Lower lobe of right lung (tissue), 2 donors: ENCODE results near the gene UCHL1. TPM values are rescaled to one million over a fixed set of nuclear protein-coding genes. Genes with fewer than 3 reads are reported as not detected.

ENCODE experiments used
- ATAC-seq, 2 donors: fragments of 200-7000 bp; cut with Tn5 transposase; one replicate each; pipeline ENCODE4 v1.9.1; 2020 to 2022; ENCODE audit warnings: mild to moderate bottlenecking in 2 of 2, moderate library complexity in 2 of 2
- DNase-seq: peaks from one replicate; pipeline ENCODE4 v3.0.0-alpha.2; 2020
- H3K27ac ChIP-seq: fragments of 200-600 bp; one replicate; pipeline ENCODE4 v1.8.0; 2022
- H3K27me3 ChIP-seq: fragments of 200-600 bp; one replicate; pipeline ENCODE4 v1.8.0; 2022; ENCODE audit warnings: low read depth
- H3K36me3 ChIP-seq: fragments of 200-600 bp; one replicate; pipeline ENCODE4 v1.8.0; 2022; ENCODE audit warnings: mild to moderate bottlenecking
- H3K4me1 ChIP-seq: fragments of 200-600 bp; one replicate; pipeline ENCODE4 v1.8.0; 2022
- H3K4me3 ChIP-seq: fragments of 200-600 bp; one replicate; pipeline ENCODE4 v1.8.0; 2022; ENCODE audit warnings: mild to moderate bottlenecking
- H3K9me3 ChIP-seq: fragments of 200-600 bp; one replicate; pipeline ENCODE4 v1.8.0; 2022
- CTCF ChIP-seq: fragments of 200-600 bp; IDR thresholded peaks from one replicate; pipeline ENCODE4 v1.8.0; 2022; ENCODE audit warnings: antibody characterized with exemption, mild to moderate bottlenecking
- intact Hi-C: fragments of 100-400 bp; cut with DNase I; formaldehyde crosslinking; loops from one replicate; pipeline ENCODE4 v1.11.0; 2022
- long read RNA-seq: library from polyadenylated mRNA; unstranded; transcript quantifications from one replicate; pipeline ENCODE4 v2.0.0, GENCODE V29; 2021
- total RNA-seq: library from RNA; stranded (reverse); fragmentation: NEBNext Ultra II Directional; extraction: Animal tissue kit (Norgen Biotek cat#: 25700); gene quantifications from one replicate; pipeline ENCODE4 v1.2.1, GENCODE V29; 2021
- donor health status: DM: no; HTN: yes; CAD: no; lungs with severe emphysema.

Gene UCHL1
- 8.4 TPM for total RNA-seq
- long read RNA-seq, partial matches to known transcripts = 0 of 4 reads
- long read RNA-seq, other reads (novel, unspliced or antisense) = 1 of 4 reads

- Histone ChIP-seq H3K4me1 (peaks cover 16% of the 10 kb centered on the region), H3K27ac (no peak within 1 kb of the TSS), H3K9me3 (no peaks in the 10 kb centered on the region), H3K4me3 (peak within 1 kb of the TSS; percentile 56), H3K36me3 (no peaks in the 10 kb centered on the region), H3K27me3 (peaks cover 45% of the 10 kb centered on the region)
- intact Hi-C loops = no loop called here
- peak; percentile 45 to 52 for ATAC-seq
- no peak for DNase-seq
- TF ChIP-seq CTCF = no peak
These were observed at the start of gene UCHL1 for GRCh38 chr4:41256740-41257256. TSS of gene UCHL1 (plus strand) at chr4:41256928. CDS start at chr4:41256977, 49 bp downstream.

DNA sequence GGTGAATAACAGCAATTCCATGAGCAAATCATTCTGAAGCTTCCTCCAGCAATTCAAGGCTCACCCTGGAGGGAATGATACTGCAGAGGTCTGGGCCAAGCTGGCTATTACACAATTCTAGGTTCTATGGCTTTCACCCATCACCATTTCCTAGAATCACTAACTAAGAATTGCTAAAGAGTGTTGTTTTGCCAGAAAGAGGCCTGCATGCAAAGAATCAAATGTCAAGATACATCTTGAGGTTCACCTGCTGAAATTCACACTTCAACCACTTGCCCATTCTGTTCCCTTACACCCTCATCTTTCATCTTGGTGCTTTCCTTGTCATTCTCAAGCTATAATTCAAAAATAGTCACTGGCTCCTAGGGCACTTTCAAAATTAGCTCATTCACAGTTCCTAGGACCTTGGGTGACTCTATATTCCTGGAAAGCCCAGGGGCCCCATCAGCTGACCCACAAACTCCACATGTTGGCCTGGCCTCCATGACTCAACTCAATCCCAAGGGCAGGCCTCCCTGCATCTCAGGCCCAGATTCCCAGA is 49.4 kb upstream of the UCHL1 start:
- ATAC-seq (no peak), DNase-seq (no peak)
- H3K36me3 ChIP-seq = no peaks in the 10 kb centered on the region
- no peak overlapping the region for H3K4me3 ChIP-seq
- TF ChIP-seq CTCF = no peak
- H3K27ac ChIP-seq = no peak overlapping the region
- H3K4me1 ChIP-seq = peaks cover 43% of the 10 kb centered on the region
- intact Hi-C loops = no loop called here
- H3K27me3 ChIP-seq = no peaks in the 10 kb centered on the region
- no peaks in the 10 kb centered on the region for H3K9me3 ChIP-seq

DNA sequence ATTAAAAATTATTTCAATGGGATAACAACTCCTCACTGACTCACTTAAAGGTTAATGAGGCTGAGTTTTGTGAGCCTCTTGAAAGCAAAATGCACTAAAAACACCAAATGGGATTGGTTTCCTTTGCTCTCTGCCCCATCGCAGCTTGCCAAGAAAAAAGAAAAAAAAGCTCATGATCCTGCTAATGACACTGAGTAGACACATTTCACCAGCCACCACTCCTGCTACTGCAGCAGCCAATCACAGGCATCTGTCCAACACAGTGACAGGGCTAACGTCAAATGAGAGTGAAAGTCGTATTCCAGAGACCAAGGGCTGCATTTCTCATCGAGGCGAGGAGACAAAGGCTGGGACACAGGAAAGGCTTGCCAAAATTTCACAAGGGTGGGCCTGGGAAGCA is 47.5 kb upstream of the UCHL1 start:
- Histone ChIP-seq H3K9me3 (no peaks in the 10 kb centered on the region), H3K4me3 (no peak overlapping the region), H3K36me3 (no peaks in the 10 kb centered on the region), H3K27ac (no peak overlapping the region), H3K4me1 (peaks cover 36% of the 10 kb centered on the region), H3K27me3 (no peaks in the 10 kb centered on the region)
- DNase-seq (no peak), ATAC-seq (peak in 1 of 2 donors; percentile 47)
- intact Hi-C loops = no loop called here
- TF ChIP-seq CTCF = no peak

GRCh38 chr4:41209901-41210300 is 46.8 kb upstream of the UCHL1 start:
- no peak for ATAC-seq
- no peak overlapping the region for H3K27ac ChIP-seq

DNA sequence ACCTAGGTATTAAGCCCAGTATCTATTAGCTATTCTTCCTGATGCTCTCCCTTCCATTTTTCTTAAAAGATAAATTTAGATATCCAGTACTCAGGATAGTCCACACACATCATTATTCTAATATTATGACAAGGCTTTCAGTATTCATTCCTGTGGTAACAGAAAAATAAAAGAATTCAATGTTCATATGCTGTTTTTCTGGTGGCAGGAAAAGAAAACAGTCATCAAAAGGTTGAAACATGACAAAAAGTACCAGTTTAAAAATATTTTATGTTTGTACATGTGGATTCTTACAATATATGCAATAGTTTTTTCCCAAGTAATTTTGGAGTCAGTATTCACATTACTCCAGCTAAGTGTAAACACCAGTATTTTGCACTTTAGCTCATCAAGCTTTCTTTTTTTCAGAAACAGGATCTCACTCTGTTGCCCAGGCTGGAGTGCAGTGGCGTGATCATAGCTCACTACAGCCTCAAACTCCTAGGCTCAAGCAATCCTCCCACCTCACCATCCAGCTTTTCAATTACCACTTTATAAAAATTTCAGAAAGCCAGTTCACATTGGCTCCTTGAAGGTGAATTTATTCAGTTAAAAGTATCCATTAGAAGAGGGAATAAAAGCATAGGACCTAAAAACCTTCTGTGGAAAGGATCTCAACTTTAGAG is 44.6 kb upstream of the UCHL1 start:
- DNase-seq (no peak), ATAC-seq (no peak)
- peak overlapping the region; percentile 82 for H3K4me3 ChIP-seq
- no peaks in the 10 kb centered on the region for H3K36me3 ChIP-seq
- H3K9me3 ChIP-seq = no peaks in the 10 kb centered on the region
- no peak for TF ChIP-seq CTCF
- H3K27ac ChIP-seq = no peak overlapping the region
- intact Hi-C loops = loop anchor here (10.0 kb wide), 1 partner anchor 287 kb away; no protein-coding TSS in a partner anchor
- H3K27me3 ChIP-seq = no peaks in the 10 kb centered on the region
- peaks cover 31% of the 10 kb centered on the region for H3K4me1 ChIP-seq

More at GRCh38 chr4:41209901-41210300, 46.8 kb upstream of the UCHL1 start:
- H3K27me3 ChIP-seq = no peaks in the 10 kb centered on the region
- H3K4me1 ChIP-seq = peaks cover 32% of the 10 kb centered on the region
- no peak for DNase-seq
- H3K36me3 ChIP-seq = no peaks in the 10 kb centered on the region
- H3K4me3 ChIP-seq = no peak overlapping the region
- no peaks in the 10 kb centered on the region for H3K9me3 ChIP-seq
- TF ChIP-seq CTCF = no peak
- intact Hi-C loops = loop anchor here (10.0 kb wide), 1 partner anchor 285 kb away; no protein-coding TSS in a partner anchor
